Upper lobe of left lung (tissue), 6 donors: ENCODE measurements around the gene REV3L. TPM values are rescaled to one million over a fixed set of nuclear protein-coding genes. Genes with fewer than 3 reads are reported as not detected.

ENCODE experiments used
- ATAC-seq, 2 donors: fragments of 200-7000 bp; cut with Tn5 transposase; one replicate each; pipeline ENCODE4 v1.9.1; 2022; ENCODE audit warnings: mild to moderate bottlenecking in 2 of 2, moderate library complexity in 2 of 2; ENCODE audit not compliant: low FRiP score in 2 of 2
- DNase-seq, 2 donors: peaks; one replicate each; pipeline ENCODE4 v3.0.0-alpha.2; 2019 to 2020
- H3K27ac ChIP-seq, 4 donors: fragments of 200-600 bp; sonication (generic); one replicate each; pipeline ENCODE4 v1.5.1; 2016 to 2019
- H3K27me3 ChIP-seq, 4 donors: fragments of 200-600 bp; sonication (generic); one replicate each; pipeline ENCODE4 v1.5.1; 2017 to 2019
- H3K36me3 ChIP-seq, 4 donors: fragments of 200-600 bp; sonication (generic); one replicate each; pipeline ENCODE4 v1.5.1; 2016 to 2019
- H3K4me1 ChIP-seq, 4 donors: fragments of 200-600 bp; sonication (generic); one replicate each; pipeline ENCODE4 v1.5.1; 2018 to 2019
- H3K4me3 ChIP-seq, 4 donors: fragments of 200-600 bp; sonication (generic); one replicate each; pipeline ENCODE4 v1.5.1; 2017 to 2019; ENCODE audit warnings: mild to moderate bottlenecking in 2 of 4, moderate library complexity in 1 of 4
- H3K9me3 ChIP-seq, 4 donors: fragments of 200-600 bp; sonication (generic); one replicate each; pipeline ENCODE4 v1.5.1; 2018 to 2019
- EP300 ChIP-seq, 4 donors: sonication (generic); formaldehyde crosslinking; IDR thresholded peaks; one replicate each; pipeline ENCODE4 v1.5.1; 2017; ENCODE audit warnings: antibody characterized with exemption in 4 of 4, control low read depth in 2 of 4
- POLR2A ChIP-seq, 4 donors: fragments of 450-650 bp; IDR thresholded peaks; one replicate each; pipeline ENCODE4 v1.5.1; 2016 to 2017; ENCODE audit warnings: antibody characterized with exemption in 4 of 4, mild to moderate bottlenecking in 2 of 4
- POLR2AphosphoS5 ChIP-seq, 2 donors: sonication (generic); formaldehyde crosslinking; IDR thresholded peaks; one replicate each; pipeline ENCODE4 v1.5.1; 2017; ENCODE audit warnings: antibody characterized with exemption in 2 of 2
- WGBS, 2 donors: methylation state at CpG; one replicate each; pipeline ENCODE4 v1.1.5; 2017 to 2018; 5-methylcytosine and 5-hydroxymethylcytosine counted together
- total RNA-seq, 6 donors: library from RNA; depleted of rRNA in 4 of 6; stranded (reverse); fragments of >200 nt in 4 of 6; gene quantifications; one replicate each; pipeline versions ENCODE4 v1.1.0 to v1.2.1, GENCODE V29; 2016 to 2021
- TF ChIP-seq, protein P1 (sequence below), 6 experiments: fragments of 450-650 bp in 4 of 6; fragments of 200-600 bp in 2 of 6; sonication (generic) in 2 of 6; IDR thresholded peaks; one replicate each; pipeline ENCODE4 v1.5.1; 2016 to 2019; ENCODE audit warnings: antibody characterized with exemption in 6 of 6
- donor health status: DM: no; HTN: no; CAD: no; lungs with moderate emphysema.
- donor health status: DM: no; HTN: yes; CAD: no; lungs with severe emphysema.

REV3L gene
- total RNA-seq, 6 donors from 2014 or later = 29.7 to 106 (median 38.0) TPM

DNA sequence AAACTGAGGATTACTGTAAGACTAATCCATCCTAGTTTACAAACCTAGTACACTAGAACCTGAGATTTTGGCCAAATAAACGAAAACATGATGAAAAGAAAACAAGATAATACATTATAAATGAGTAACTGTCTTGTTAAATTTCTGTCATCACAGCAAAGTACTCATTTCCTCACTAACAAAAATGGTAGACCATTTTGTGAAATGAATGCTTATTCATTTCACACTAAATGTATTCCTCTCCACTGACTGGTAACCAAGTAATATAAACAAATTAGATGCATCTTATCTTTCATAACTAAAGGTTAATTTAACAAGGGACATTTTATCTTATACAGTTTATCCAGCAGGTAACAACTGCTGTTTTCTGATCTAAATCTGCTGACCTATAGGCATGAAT lies 143.7 kb downstream of the REV3L start:
- TF ChIP-seq EP300 (IDR thresholded peaks at IDR 0.05) = no peak
- TF ChIP-seq, protein P1, sequence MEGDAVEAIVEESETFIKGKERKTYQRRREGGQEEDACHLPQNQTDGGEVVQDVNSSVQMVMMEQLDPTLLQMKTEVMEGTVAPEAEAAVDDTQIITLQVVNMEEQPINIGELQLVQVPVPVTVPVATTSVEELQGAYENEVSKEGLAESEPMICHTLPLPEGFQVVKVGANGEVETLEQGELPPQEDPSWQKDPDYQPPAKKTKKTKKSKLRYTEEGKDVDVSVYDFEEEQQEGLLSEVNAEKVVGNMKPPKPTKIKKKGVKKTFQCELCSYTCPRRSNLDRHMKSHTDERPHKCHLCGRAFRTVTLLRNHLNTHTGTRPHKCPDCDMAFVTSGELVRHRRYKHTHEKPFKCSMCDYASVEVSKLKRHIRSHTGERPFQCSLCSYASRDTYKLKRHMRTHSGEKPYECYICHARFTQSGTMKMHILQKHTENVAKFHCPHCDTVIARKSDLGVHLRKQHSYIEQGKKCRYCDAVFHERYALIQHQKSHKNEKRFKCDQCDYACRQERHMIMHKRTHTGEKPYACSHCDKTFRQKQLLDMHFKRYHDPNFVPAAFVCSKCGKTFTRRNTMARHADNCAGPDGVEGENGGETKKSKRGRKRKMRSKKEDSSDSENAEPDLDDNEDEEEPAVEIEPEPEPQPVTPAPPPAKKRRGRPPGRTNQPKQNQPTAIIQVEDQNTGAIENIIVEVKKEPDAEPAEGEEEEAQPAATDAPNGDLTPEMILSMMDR (IDR thresholded peaks at IDR 0.05) = no peak
- no peak for TF ChIP-seq POLR2A (IDR thresholded peaks at IDR 0.05)
- no peak for TF ChIP-seq POLR2AphosphoS5 (IDR thresholded peaks at IDR 0.05)
- no peaks in the 10 kb centered on the region for H3K4me1 ChIP-seq
- no peak for ATAC-seq
- H3K4me3 ChIP-seq = no peak overlapping the region
- 83 to 84% methylated on average over 1 of the region's 1 CpG for WGBS, 2 donors
- H3K9me3 ChIP-seq = no peaks in the 10 kb centered on the region
- no peaks in the 10 kb centered on the region for H3K27me3 ChIP-seq
- DNase-seq = no peak
- peaks cover 5 to 43% (median 12%) of the 10 kb centered on the region in 4 donors for H3K36me3 ChIP-seq
- H3K27ac ChIP-seq = no peak overlapping the region

DNA sequence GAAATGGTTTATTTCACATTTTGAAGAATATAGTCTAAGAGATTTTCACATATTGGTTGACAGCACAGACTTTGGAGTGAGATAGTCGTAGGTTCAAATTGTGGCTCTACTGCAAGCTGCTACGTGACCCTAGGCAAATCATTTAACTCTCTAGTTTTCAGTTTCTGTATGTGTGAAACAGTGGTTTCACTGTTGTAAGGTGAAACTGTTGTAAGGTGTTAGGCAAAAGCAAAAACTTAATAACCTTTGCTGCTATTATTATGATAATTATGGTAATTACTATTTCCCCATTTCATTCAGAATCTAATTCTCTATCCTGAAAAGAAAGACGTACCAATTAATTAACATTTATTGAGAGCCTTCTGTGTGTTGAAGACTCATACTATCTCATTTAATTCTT lies 144.2 kb downstream of the REV3L start:
- ATAC-seq (no peak), DNase-seq (no peak)
- Histone ChIP-seq H3K4me1 (no peaks in the 10 kb centered on the region), H3K36me3 (peaks cover 5 to 41% (median 12%) of the 10 kb centered on the region in 4 donors), H3K9me3 (no peaks in the 10 kb centered on the region), H3K27me3 (no peaks in the 10 kb centered on the region), H3K4me3 (no peak overlapping the region), H3K27ac (no peak overlapping the region)
- 86 to 87% methylated on average over 3 of the region's 3 CpGs for WGBS, 2 donors
- TF ChIP-seq EP300 (IDR thresholded peaks at IDR 0.05) (no peak), POLR2A (IDR thresholded peaks at IDR 0.05) (no peak), POLR2AphosphoS5 (IDR thresholded peaks at IDR 0.05) (no peak)
- TF ChIP-seq, protein P1 (IDR thresholded peaks at IDR 0.05) = no peak

DNA sequence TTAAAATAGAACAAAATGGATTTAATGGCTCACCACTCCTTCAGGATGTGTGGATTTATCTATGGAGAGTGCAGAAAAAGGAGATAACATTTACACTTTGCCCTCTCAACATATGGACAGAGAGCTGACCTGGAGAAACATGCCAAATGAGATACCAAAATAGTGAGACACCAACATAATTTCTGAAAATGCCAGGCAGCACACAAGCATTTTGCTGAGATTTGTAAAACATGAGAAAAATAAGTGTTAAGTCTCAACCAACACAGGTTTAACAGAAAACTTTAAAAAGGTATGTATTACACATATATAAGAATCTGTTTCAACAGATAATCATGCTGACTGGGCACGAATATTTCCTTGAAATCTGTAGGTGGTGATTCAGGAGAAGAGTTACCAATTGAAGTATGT lies 145.2 kb downstream of the REV3L start:
- 90 to 95% methylated on average over 1 of the region's 1 CpG for WGBS, 2 donors
- TF ChIP-seq POLR2AphosphoS5 (IDR thresholded peaks at IDR 0.05) = no peak
- no peak for TF ChIP-seq EP300 (IDR thresholded peaks at IDR 0.05)
- TF ChIP-seq POLR2A (IDR thresholded peaks at IDR 0.05) = no peak
- TF ChIP-seq, protein P1 (IDR thresholded peaks at IDR 0.05) = no peak
- no peak for DNase-seq
- Histone ChIP-seq H3K4me3 (no peak overlapping the region), H3K4me1 (no peaks in the 10 kb centered on the region), H3K9me3 (no peaks in the 10 kb centered on the region), H3K36me3 (peaks cover 0 to 41% (median 8%) of the 10 kb centered on the region in 4 donors), H3K27ac (no peak overlapping the region), H3K27me3 (no peaks in the 10 kb centered on the region)
- ATAC-seq = no peak

DNA sequence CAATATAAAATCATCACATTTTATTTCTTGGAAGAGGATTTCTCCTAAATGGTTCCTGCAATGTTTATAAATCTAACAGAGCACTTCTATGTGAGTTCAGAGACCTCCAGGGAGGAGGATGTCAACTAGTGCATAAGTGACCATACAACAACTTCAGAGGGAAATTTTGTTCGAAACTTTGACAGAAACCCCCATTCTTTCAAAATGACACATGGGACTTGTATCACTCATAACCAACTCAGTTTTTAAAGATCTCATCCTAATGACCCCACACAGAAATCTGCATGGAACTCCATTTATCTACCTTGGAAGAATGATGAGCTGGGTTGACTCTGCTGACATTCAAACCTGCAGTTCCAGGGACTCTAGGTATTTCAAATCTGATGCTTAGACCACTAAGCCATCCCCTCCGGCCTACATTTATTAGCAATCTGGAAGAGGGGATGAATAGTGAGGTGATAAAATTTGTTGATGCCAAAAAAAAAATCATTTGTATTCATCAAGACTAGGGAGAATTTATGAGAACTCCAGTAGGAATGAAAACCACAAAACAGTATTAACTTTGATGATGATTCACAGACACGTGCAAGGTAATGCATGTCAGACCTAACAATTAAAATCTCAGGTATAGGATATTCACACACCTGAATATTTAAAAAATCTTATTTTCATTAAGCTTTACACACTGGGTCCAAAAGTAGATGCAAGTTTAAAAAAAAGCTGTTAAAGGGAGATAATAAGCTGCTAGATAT lies 153.0 kb downstream of the REV3L start:
- Histone ChIP-seq H3K36me3 (peaks cover 13 to 83% (median 25%) of the 10 kb centered on the region in 4 donors), H3K27me3 (no peaks in the 10 kb centered on the region), H3K9me3 (no peaks in the 10 kb centered on the region), H3K4me1 (no peaks in the 10 kb centered on the region), H3K27ac (no peak overlapping the region), H3K4me3 (no peak overlapping the region)
- ATAC-seq = no peak
- WGBS, 2 donors = 88 to 97% methylated on average over 3 of the region's 3 CpGs
- TF ChIP-seq EP300 (IDR thresholded peaks at IDR 0.05) = no peak
- TF ChIP-seq, protein P1 (IDR thresholded peaks at IDR 0.05) = no peak
- TF ChIP-seq POLR2AphosphoS5 (IDR thresholded peaks at IDR 0.05) = no peak
- TF ChIP-seq POLR2A (IDR thresholded peaks at IDR 0.05) = no peak
- DNase-seq = no peak

DNA sequence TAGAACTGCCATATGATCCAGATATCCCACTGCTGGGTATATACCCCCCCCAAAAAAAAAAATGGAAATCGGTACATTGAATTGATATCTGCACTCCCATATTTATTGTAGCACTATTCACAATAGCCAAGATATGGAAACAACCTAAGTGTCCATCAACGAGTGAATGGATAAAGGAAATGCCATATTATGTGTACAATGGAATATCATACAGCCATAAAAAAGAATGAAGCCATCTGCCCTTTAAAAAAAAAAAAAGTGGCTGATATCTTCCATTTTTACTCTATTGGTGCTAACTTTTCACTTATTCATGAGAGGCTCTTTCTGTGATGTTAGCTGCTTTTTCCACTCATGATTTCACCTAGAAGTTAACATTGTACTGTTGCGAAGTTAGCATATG lies 156.5 kb downstream of the REV3L start:
- peaks cover 9 to 77% (median 29%) of the 10 kb centered on the region in 4 donors for H3K36me3 ChIP-seq

More for the DNA sequence above, 156.5 kb downstream of the REV3L start:
- ATAC-seq (no peak), DNase-seq (no peak)
- 99% methylated on average over 3 of the region's 3 CpGs for WGBS, 2 donors
- Histone ChIP-seq H3K4me1 (no peaks in the 10 kb centered on the region), H3K9me3 (no peaks in the 10 kb centered on the region), H3K4me3 (no peak overlapping the region), H3K27me3 (no peaks in the 10 kb centered on the region), H3K27ac (no peak overlapping the region)
- TF ChIP-seq POLR2A (IDR thresholded peaks at IDR 0.05) (no peak), EP300 (IDR thresholded peaks at IDR 0.05) (no peak), POLR2AphosphoS5 (IDR thresholded peaks at IDR 0.05) (no peak)
- TF ChIP-seq, protein P1 (IDR thresholded peaks at IDR 0.05) = no peak
